GM12878 (cell line): ENCODE measurements around the gene CDKN1B. TPM values are rescaled to one million over a fixed set of nuclear protein-coding genes. Genes with fewer than 3 reads are reported as not detected.

Source experiments
- ATAC-seq: fragments of 200-7000 bp; cut with Tn5 transposase; 3 replicates; pipeline ENCODE4 v1.9.1; 2020; ENCODE audit warnings: mild to moderate bottlenecking, moderate library complexity
- BruUV-seq: library from RNA; stranded (reverse); fragments of 400-500 nt; replicated peaks from 2 replicates; lab custom pipeline; 2021; lab: Mats Ljungman, UMichigan
- CTCF ChIA-PET: fragments of 300-600 bp; sonication (Branson Sonifier 250); formaldehyde crosslinking; extraction: SDS; loops from one replicate; lab custom pipeline; 2021; ENCODE audit warnings: inconsistent platforms; lab: Yijun Ruan, JAX
- POLR2A ChIA-PET: fragments of 350-600 bp; formaldehyde crosslinking; extraction: SDS; loops from one replicate; lab custom pipeline; 2021; ENCODE audit warnings: inconsistent platforms; lab: Charles Lee
- RAD21 ChIA-PET: fragments of 300-600 bp; sonication (Branson Sonifier 250); formaldehyde crosslinking; loops from one replicate; lab custom pipeline; 2023; ENCODE audit warnings: antibody characterized with exemption; ENCODE audit not compliant: unreplicated experiment; lab: Charles Lee
- SMC1A ChIA-PET: fragments of 300-600 bp; sonication (Branson Sonifier 250); formaldehyde crosslinking; loops from one replicate; lab custom pipeline; 2023; ENCODE audit not compliant: unreplicated experiment, uncharacterized antibody; lab: Charles Lee
- DNase-seq: peaks from one replicate; pipeline ENCODE4 v3.0.0-alpha.2; 2011; ENCODE audit warnings: low read depth, low spot score
- FAIRE-seq: peaks from 3 replicates; lab custom pipeline; 2011; peaks lifted over from hg19 to GRCh38; lab: Jason Lieb, UNC
- H2AFZ ChIP-seq: 2 replicates; pipeline ENCODE4 v1.6.0; 2011; ENCODE audit warnings: low read depth, low read length, control low read depth; ENCODE audit not compliant: control insufficient read depth
- H3K27ac ChIP-seq: 2 replicates; pipeline ENCODE4 v1.5.1; 2011; ENCODE audit warnings: control low read depth; ENCODE audit not compliant: control insufficient read depth, insufficient read depth
- H3K27me3 ChIP-seq, 2 experiments: replicated peaks in 1 of 2; 2 replicates each; pipeline versions ENCODE4 v1.6.0 to v1.6.1; 2011; ENCODE audit warnings: low read length in 1 of 2; ENCODE audit not compliant: control insufficient read depth in 2 of 2, insufficient read depth in 2 of 2
- H3K36me3 ChIP-seq, 2 experiments: 2 replicates each; pipeline ENCODE4 v1.5.1; 2011; ENCODE audit warnings: low read length in 1 of 2; ENCODE audit not compliant: control insufficient read depth in 2 of 2, insufficient read depth in 2 of 2
- H3K4me1 ChIP-seq: 2 replicates; pipeline ENCODE4 v1.6.1; 2011; ENCODE audit warnings: mild to moderate bottlenecking, low read length, moderate library complexity, mixed read lengths; ENCODE audit not compliant: control insufficient read depth, insufficient read depth
- H3K4me2 ChIP-seq: 2 replicates; pipeline ENCODE4 v1.6.0; 2011; ENCODE audit warnings: control low read depth; ENCODE audit not compliant: control insufficient read depth, insufficient read depth
- H3K4me3 ChIP-seq: fragments of 200-600 bp; sonication (generic); 2 replicates; pipeline ENCODE4 v1.5.1; 2016
- H3K79me2 ChIP-seq: 2 replicates; pipeline ENCODE4 v1.6.0; 2011; ENCODE audit warnings: low read length; ENCODE audit not compliant: control insufficient read depth, insufficient read depth
- H3K9ac ChIP-seq: 2 replicates; pipeline ENCODE4 v1.8.0; 2011; ENCODE audit warnings: low read length, control low read depth, mixed read lengths; ENCODE audit not compliant: control insufficient read depth, insufficient read depth
- H3K9me3 ChIP-seq: replicated peaks from 3 replicates; pipeline ENCODE4 v1.5.1; 2011; ENCODE audit warnings: mild to moderate bottlenecking, low read length; ENCODE audit not compliant: control insufficient read depth, insufficient read depth
- H4K20me1 ChIP-seq: 2 replicates; pipeline ENCODE4 v1.6.0; 2011; ENCODE audit not compliant: control insufficient read depth, insufficient read depth
- BMI1 ChIP-seq: fragments of 450-650 bp; IDR thresholded peaks from 2 replicates; pipeline ENCODE4 v1.6.1; 2016; ENCODE audit warnings: mild to moderate bottlenecking, moderate library complexity, borderline replicate concordance
- CHD1 ChIP-seq: IDR thresholded peaks from 2 replicates; pipeline ENCODE4 v1.6.1; 2012; ENCODE audit warnings: low read depth, low read length, improper control_type of control experiment
- EZH2 ChIP-seq: IDR thresholded peaks from 2 replicates; pipeline ENCODE4 v1.6.1; 2012; ENCODE audit warnings: low read depth, mild to moderate bottlenecking, control low read depth, inconsistent platforms, low read length, borderline replicate concordance; ENCODE audit not compliant: control insufficient read depth
- JUND ChIP-seq: IDR thresholded peaks from 2 replicates; pipeline ENCODE4 v1.6.1; 2012; ENCODE audit warnings: low read depth, mild to moderate bottlenecking, low read length, improper control_type of control experiment, moderate library complexity
- MTA2 ChIP-seq: fragments of 450-650 bp; IDR thresholded peaks from 2 replicates; pipeline ENCODE4 v1.6.1; 2016; ENCODE audit warnings: low read depth, mild to moderate bottlenecking, moderate library complexity
- PAX8 ChIP-seq: fragments of 450-650 bp; IDR thresholded peaks from 2 replicates; pipeline ENCODE4 v1.6.1; 2017; ENCODE audit warnings: mild to moderate bottlenecking, moderate library complexity
- RELA ChIP-seq: fragments of 450-650 bp; IDR thresholded peaks from 2 replicates; pipeline ENCODE4 v1.8.0; 2014; ENCODE audit warnings: borderline replicate concordance; ENCODE audit not compliant: partially characterized antibody
- RFX5 ChIP-seq: IDR thresholded peaks from 2 replicates; pipeline ENCODE4 v1.6.1; 2011; ENCODE audit warnings: low read depth, low read length, improper control_type of control experiment
- SRF ChIP-seq, 2 experiments: IDR thresholded peaks; 2 replicates each; pipeline ENCODE4 v1.6.1; 2011; ENCODE audit warnings: low read depth in 2 of 2, low read length in 2 of 2, mild to moderate bottlenecking in 1 of 2, moderate library complexity in 1 of 2
- STAT1 ChIP-seq: fragments of 450-650 bp; conservative IDR thresholded peaks from 2 replicates; pipeline ENCODE4 v1.6.1; 2014; ENCODE audit warnings: antibody characterized with exemption, mild to moderate bottlenecking
- TCF3 ChIP-seq: IDR thresholded peaks from 2 replicates; pipeline ENCODE4 v1.6.1; 2012; ENCODE audit warnings: low read depth, mild to moderate bottlenecking, low read length, borderline replicate concordance; ENCODE audit not compliant: insufficient read depth
- USF1 ChIP-seq: IDR thresholded peaks from 2 replicates; pipeline ENCODE4 v1.6.1; 2011; ENCODE audit warnings: borderline replicate concordance, low read depth, mild to moderate bottlenecking, moderate library complexity, mixed read lengths, low read length; ENCODE audit not compliant: insufficient read depth; ENCODE audit errors: extremely low read length
- ZNF207 ChIP-seq: fragments of 450-650 bp; IDR thresholded peaks from 2 replicates; pipeline ENCODE4 v1.6.1; 2014; ENCODE audit warnings: antibody characterized with exemption, mild to moderate bottlenecking, borderline replicate concordance
- ZNF24 ChIP-seq: fragments of 450-650 bp; IDR thresholded peaks from 2 replicates; pipeline ENCODE4 v1.6.1; 2017; ENCODE audit warnings: antibody characterized with exemption, mild to moderate bottlenecking
- WGBS: methylation state at CpG from one replicate; pipeline ENCODE4 v1.1.6; 2016; ENCODE audit warnings: low lambda C conversion rate; ENCODE audit not compliant: insufficient replicate concordance, insufficient coverage; ENCODE audit errors: missing lambda C conversion rate; 5-methylcytosine and 5-hydroxymethylcytosine counted together
- in situ Hi-C: fragments of 300-500 bp; cut with MboI; formaldehyde crosslinking; loops from 9 replicates; pipeline ENCODE4 v1.14.3; 2018; ENCODE audit warnings: mixed read lengths
- intact Hi-C: fragments of 100-400 bp; cut with micrococcal nuclease; formaldehyde crosslinking; loops from one replicate; pipeline ENCODE4 v1.14.2; 2022; ENCODE audit not compliant: unreplicated experiment
- polyA plus RNA-seq, 11 experiments: library from polyadenylated mRNA; depleted of rRNA in 4 of 11; unstranded in 6 of 11; stranded (reverse) in 5 of 11; fragments of >200 nt; fragmentation: Nextera tagmentation in 4 of 11; fragmentation: Illumina TruSeq in 1 of 11; extraction: Ambion mirVana in 4 of 11; extraction: Trizol in 1 of 11; gene quantifications; 1 replicate in 1 of 11; 2 replicates in 10 of 11; pipeline versions ENCODE4 v1.2.1 to v1.2.3, GENCODE V29; 2011 to 2016; ENCODE audit warnings: inconsistent platforms in 2 of 11, missing spikeins in 2 of 11, low read depth in 1 of 11
- total RNA-seq, 4 experiments: library from RNA; depleted of rRNA in 3 of 4; stranded (reverse); fragments of >200 nt in 3 of 4; fragmentation: Illumina TruSeq in 1 of 4; extraction: Trizol in 1 of 4; gene quantifications; 2 replicates each; pipeline versions ENCODE4 v1.2.1 to v1.2.3, GENCODE V29; 2013 to 2021
- TF ChIP-seq, protein P1 (sequence below): IDR thresholded peaks from 2 replicates; pipeline ENCODE4 v1.6.1; 2012; ENCODE audit warnings: mild to moderate bottlenecking, low read depth, low read length

Gene CDKN1B
- total and polyA plus RNA-seq, 10 of the 15 experiments (the other 5 are each of a cell fraction or from before 2014, with no cell fraction given), result 4.2 to 39.1 (median 23.1) TPM

DNA sequence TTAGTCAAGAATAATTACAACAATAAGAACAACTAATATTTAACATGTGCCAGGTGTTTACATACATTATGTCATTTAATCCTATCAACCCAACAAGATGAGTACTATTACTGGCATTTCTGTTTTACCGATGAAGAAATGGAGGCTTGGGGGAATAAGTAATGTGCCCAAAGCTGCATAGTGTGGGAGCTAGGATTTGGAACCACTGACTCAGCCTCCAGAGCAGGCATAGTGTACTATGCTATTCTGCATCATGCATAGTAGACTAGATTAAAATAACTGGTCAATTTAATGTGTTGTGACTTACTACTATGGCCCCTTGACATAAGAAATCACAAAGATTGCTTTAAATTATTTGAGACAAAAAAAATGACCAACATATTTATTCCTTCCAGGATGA lies 30.7 kb upstream of the CDKN1B start:
- Histone ChIP-seq H3K4me3 (no peak overlapping the region), H3K4me1 (peaks cover 24% of the 10 kb centered on the region), H3K9ac (no peak overlapping the region), H3K27me3 (no peaks in the 10 kb centered on the region), H2AFZ (no peak overlapping the region), H4K20me1 (no peaks in the 10 kb centered on the region), H3K79me2 (no peaks in the 10 kb centered on the region), H3K9me3 (no peaks in the 10 kb centered on the region), H3K36me3 (no peaks in the 10 kb centered on the region; a peak in 1 of 4 replicates), H3K27ac (no peak overlapping the region), H3K4me2 (no peak overlapping the region)
- DNase-seq, result no peak
- no peak for ATAC-seq
- FAIRE-seq, result no peak
- ChIA-PET CTCF (no interaction called here), RAD21 (no interaction called here), POLR2A (no interaction called here), SMC1A (interaction anchor here (3.1 kb wide), 1 partner anchor 11 kb away, joined by 11 read pairs; no protein-coding TSS in a partner anchor)
- TF ChIP-seq JUND (no peak), RELA (no peak), CHD1 (no peak)
- 100% methylated on average over 1 of the region's 1 CpG for WGBS
- in situ Hi-C loops (no loop called here), intact Hi-C loops (no loop called here)
- BruUV-seq, result no TSS peak

DNA sequence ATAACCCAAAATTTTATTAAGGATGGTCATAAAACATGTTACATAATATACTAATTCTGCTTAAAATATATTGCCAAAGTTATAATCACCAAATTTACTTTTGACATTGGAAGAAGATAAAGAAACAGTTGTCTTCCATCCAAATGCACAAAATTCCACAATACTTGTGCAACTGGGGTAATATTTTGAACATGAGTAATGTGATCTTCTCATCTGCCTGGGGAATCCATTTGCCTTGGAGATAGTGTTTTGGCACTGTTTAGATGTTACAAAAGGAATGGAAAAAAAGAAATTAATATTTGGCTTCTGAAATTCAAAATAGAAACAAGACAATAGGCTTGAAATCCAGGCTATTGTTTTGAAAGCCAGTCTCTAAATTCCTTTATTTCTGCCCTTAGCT lies 30.2 kb upstream of the CDKN1B start:
- ChIA-PET POLR2A (no interaction called here), CTCF (interaction anchor here (1.1 to 1.2 kb wide), 2 partner anchors 17 to 310 kb away, joined by 3 read pairs; no protein-coding TSS in a partner anchor), SMC1A (interaction anchor here (0.6 to 3.1 kb wide), 4 partner anchors 11 to 80 kb away, joined by 3 to 11 read pairs (median 6); no protein-coding TSS in a partner anchor), RAD21 (no interaction called here)
- Histone ChIP-seq H2AFZ (no peak overlapping the region), H3K4me1 (peaks cover 29% of the 10 kb centered on the region), H4K20me1 (no peaks in the 10 kb centered on the region), H3K79me2 (no peaks in the 10 kb centered on the region), H3K9ac (no peak overlapping the region), H3K36me3 (no peaks in the 10 kb centered on the region; a peak in 1 of 4 replicates), H3K27ac (no peak overlapping the region), H3K4me3 (no peak overlapping the region), H3K9me3 (no peaks in the 10 kb centered on the region), H3K27me3 (no peaks in the 10 kb centered on the region), H3K4me2 (no peak overlapping the region)
- FAIRE-seq (no peak), ATAC-seq (no peak), DNase-seq (no peak)
- intact Hi-C loops (no loop called here), in situ Hi-C loops (no loop called here)
- no TSS peak for BruUV-seq
- no peak for TF ChIP-seq USF1
- no peak for TF ChIP-seq BMI1
- no peak for TF ChIP-seq TCF3
- no peak for TF ChIP-seq ZNF207
- no peak for TF ChIP-seq EZH2
- no peak for TF ChIP-seq ZNF24
- TF ChIP-seq STAT1, result no peak
- TF ChIP-seq, protein P1, sequence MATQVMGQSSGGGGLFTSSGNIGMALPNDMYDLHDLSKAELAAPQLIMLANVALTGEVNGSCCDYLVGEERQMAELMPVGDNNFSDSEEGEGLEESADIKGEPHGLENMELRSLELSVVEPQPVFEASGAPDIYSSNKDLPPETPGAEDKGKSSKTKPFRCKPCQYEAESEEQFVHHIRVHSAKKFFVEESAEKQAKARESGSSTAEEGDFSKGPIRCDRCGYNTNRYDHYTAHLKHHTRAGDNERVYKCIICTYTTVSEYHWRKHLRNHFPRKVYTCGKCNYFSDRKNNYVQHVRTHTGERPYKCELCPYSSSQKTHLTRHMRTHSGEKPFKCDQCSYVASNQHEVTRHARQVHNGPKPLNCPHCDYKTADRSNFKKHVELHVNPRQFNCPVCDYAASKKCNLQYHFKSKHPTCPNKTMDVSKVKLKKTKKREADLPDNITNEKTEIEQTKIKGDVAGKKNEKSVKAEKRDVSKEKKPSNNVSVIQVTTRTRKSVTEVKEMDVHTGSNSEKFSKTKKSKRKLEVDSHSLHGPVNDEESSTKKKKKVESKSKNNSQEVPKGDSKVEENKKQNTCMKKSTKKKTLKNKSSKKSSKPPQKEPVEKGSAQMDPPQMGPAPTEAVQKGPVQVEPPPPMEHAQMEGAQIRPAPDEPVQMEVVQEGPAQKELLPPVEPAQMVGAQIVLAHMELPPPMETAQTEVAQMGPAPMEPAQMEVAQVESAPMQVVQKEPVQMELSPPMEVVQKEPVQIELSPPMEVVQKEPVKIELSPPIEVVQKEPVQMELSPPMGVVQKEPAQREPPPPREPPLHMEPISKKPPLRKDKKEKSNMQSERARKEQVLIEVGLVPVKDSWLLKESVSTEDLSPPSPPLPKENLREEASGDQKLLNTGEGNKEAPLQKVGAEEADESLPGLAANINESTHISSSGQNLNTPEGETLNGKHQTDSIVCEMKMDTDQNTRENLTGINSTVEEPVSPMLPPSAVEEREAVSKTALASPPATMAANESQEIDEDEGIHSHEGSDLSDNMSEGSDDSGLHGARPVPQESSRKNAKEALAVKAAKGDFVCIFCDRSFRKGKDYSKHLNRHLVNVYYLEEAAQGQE, result no peak
- no peak for TF ChIP-seq PAX8
- TF ChIP-seq SRF (IDR thresholded peaks at IDR 0.05; ENCODE audit: low read depth in 2 of 2, low read length in 2 of 2), result no peak
- no peak for TF ChIP-seq MTA2
- TF ChIP-seq RFX5, result no peak
